ENCODE measurements around the gene CHST8.

DNA sequence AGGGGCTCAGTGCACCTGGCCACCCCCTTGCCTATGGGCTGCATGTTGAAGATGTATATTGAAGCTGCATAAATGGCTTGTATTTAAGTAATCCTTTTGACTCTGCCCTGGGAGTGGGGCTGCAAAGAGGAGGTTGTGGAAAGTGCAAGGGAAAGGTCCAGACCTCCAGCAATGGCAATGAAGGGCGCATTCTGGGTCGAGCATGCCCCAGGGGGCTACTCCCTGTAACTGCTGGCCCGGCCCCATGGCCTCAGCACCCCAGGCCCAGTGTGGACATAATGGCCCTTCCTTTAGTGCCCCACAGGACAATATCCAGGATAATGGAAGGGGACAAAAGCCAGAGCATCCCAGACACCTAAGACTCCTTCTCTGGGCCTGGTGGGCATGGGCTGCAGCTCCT lies 43.1 kb upstream of the CHST8 start:
- TF ChIP-seq, protein P1, sequence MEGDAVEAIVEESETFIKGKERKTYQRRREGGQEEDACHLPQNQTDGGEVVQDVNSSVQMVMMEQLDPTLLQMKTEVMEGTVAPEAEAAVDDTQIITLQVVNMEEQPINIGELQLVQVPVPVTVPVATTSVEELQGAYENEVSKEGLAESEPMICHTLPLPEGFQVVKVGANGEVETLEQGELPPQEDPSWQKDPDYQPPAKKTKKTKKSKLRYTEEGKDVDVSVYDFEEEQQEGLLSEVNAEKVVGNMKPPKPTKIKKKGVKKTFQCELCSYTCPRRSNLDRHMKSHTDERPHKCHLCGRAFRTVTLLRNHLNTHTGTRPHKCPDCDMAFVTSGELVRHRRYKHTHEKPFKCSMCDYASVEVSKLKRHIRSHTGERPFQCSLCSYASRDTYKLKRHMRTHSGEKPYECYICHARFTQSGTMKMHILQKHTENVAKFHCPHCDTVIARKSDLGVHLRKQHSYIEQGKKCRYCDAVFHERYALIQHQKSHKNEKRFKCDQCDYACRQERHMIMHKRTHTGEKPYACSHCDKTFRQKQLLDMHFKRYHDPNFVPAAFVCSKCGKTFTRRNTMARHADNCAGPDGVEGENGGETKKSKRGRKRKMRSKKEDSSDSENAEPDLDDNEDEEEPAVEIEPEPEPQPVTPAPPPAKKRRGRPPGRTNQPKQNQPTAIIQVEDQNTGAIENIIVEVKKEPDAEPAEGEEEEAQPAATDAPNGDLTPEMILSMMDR (IDR thresholded peaks at IDR 0.05) = no peak
- no peak for TF ChIP-seq GABPB1 (CRISPR knock-in tag; IDR thresholded peaks at IDR 0.05)
- TF ChIP-seq TEAD1 (CRISPR knock-in tag; IDR thresholded peaks at IDR 0.05) = no peak
- TF ChIP-seq, protein P2, sequence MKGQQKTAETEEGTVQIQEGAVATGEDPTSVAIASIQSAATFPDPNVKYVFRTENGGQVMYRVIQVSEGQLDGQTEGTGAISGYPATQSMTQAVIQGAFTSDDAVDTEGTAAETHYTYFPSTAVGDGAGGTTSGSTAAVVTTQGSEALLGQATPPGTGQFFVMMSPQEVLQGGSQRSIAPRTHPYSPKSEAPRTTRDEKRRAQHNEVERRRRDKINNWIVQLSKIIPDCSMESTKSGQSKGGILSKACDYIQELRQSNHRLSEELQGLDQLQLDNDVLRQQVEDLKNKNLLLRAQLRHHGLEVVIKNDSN (CRISPR knock-in tag; IDR thresholded peaks at IDR 0.05) = no peak

Data from WTC11 (cell line).